ENCODE measurements around the gene CPE.
"Not testable (repeated sequence)": the region's sequence is repeated elsewhere in the genome, so short reads cannot be mapped to it uniquely, and the experiment has no call there.

DNA sequence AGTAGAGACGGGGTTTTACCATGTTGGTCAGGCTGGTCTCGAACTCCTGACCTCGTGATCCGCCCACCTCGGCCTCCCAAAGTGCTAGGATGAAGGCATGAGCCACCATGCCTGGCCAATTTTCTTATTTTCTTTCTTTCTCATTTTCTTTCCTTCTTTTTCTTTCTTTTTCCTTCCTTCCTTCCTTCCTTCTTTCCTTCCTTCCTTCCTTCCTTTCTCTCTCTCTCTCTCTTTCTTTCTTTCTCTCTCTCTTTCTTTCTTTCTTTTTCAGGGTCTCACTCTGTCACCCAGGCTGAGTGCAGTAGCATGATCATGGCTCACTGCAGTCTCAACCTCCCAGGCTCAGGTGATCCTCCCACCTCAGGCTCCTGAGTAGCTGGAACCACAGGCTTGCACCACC, 74.3 kb downstream of the CPE start:
- TF ChIP-seq EP300, POLR2AphosphoS5, POLR2A, CTCF (IDR thresholded peaks at IDR 0.05): not testable (repeated sequence)
